ENCODE results near the gene HINT3.
"Not testable (repeated sequence)": the region's sequence is repeated elsewhere in the genome, so short reads cannot be mapped to it uniquely, and the experiment has no call there.

The HINT3 gene

DNA sequence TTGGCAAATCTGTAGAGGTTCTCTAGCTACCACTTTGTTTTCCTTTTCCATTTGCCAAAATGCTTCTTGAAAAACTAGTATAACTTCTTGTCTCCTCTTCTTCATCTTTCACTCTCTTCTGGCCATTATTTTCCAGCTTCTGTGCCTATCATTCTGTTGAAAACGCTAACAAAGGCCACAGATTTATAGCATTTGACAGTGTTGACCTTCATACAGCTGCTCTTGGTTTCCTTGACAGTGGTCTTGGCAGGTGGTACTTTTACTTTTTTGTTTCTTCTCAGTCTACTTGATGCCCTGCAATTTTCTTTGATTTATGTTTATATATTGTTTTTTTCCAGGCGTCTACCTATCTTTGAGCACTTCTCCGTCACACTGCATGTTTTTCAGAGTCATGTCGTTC lies 53.5 kb downstream of the HINT3 start:
- DNase-seq = no peak

DNA sequence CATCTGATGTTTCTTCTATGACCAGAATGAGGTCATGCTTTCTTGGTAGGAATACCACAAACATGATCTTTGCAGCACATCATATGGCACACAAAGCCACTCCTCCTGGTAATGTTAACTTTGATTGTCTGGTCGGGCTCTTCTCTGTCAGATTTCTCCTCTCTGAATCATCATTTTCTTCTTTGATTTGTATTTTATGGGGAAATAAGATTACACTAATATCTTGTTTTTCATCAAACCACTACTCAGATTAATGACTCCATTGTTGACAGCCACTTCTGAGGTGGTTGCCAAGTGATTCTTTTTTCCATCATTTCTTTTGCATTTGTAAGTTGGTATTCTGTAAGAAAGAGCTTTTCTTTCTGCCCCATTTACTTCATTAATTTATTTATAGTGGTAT lies 59.3 kb downstream of the HINT3 start:
- no peak for DNase-seq

DNA sequence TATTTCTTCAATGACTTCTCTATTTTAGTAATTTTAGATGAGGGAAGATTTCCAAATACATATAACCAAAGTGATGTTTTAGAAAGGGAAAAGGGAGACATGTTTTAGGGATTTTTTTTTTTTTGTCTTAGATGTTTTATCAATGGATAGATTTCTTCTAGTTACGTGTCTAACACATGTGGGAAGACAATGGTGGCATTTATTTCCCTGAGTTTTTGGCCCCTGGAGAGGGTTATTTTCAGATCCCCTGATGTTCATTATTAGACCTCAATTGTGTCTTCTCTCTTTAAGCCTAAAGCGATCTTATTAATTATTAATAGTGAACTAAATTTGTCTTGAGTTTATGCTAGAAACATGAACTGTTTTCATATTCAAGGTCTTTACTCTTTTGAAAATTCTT lies 60.0 kb downstream of the HINT3 start:
- DNase-seq = no peak

DNA sequence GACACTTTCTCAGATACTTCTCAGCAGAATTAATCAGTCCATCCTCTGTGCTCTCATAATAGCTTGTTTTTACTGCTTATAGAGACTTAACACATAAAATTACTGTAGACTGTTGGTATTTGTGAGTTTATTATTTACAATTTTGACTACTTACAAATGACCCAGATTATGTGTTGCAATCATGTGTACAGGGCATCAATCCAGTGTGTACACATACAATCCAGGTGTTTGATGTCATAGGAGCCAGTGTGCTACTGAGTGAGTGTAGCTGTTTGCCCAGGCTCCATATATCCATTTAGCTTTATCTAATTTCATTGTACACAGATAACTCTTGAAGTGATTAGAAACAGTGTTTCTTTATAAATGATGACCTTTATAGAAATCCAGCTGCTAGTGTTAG lies 61.1 kb downstream of the HINT3 start:
- DNase-seq = no peak

DNA sequence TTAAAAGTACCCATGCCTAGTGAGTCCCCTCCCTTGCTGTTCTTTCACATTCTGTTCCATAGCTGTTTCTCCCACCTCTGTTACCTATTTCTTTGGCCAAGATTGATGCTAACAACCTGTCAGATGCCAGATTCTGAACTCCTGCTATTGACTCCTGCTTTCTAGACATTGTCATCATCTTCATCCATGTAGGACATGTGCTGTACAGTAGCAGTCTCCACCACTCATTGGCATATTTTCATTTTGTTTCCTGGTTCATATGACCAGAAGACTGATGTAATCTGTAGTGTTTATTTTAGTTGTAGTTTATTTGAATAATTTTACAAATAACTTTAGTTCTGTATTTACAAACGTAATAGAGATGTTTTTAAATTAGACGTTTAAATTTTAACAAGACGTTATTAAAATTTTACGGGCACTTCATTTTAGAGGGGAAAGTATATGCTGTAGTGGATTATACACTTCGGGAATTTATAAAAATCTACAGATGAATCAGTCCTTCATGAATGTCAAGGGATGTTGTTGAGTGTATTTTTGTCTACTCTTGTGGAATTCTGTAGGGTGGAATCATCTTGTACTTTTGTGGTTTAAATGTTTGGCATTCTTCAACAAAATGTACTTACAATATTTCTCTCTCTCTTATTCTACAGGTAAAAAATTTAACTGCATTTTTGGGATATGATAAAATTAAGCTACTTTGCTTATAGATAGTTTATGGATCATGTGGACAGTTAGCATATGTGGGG lies 63.9 kb downstream of the HINT3 start:
- no peak for DNase-seq

DNA sequence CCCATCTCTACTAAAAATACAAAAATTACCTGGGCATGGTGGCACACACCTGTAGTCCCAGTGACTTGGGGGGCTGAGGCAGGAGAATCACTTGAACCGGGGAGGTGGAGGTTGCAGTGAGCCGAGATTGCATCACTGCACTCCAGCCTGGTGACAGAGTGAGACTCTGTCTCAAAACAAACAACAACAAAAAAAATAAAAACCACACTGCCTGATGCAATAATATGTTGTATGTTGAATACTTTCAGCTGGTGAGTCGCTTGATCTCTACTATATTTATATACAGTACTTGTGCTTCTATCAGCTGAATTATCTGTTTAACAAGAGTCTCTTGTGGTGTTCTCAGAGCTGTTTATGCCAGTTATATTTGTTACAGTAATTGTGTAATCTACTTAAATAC lies 66.9 kb downstream of the HINT3 start:
- DNase-seq = not testable (repeated sequence)

DNA sequence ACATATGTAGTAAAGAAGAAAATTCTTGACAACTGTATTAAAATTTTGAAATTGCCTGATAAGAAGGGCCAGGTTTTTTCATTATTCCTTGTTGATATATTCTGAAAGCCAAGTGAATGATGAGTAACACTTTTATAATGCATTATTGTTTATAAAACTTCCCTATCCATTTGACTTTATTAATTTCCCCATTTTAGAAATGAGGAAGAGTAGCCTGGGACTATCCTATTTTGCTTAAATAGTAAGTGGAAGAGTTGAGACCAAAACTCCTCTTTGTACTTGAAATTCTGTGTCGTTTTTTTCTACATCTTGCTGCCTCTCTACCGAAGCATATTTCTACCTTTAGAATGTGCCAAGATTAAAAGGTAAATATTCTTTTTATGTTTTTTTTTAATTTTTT lies 69.4 kb downstream of the HINT3 start:
- no peak for DNase-seq

DNA sequence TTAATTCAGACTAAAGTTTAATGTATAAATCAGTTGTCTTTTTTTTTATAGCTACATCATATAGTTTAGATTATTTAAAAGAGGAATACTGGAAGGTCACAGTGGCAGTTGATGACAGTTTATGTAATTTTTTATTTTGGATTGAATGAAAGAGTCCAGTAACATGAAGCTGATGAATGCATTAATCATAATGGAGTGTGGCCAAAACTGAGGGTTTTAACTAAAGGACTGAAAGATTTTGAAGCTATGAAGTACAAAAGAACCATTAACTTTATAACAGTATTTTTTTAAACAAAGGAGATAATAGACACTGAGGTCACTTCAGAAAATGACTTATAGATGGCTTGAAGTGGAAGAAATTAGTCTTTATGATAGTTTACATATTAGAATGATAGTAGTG lies 71.0 kb downstream of the HINT3 start:
- no peak for DNase-seq
